ENCODE measurements around the gene TTYH1. TPM values are rescaled to one million over a fixed set of nuclear protein-coding genes. Genes with fewer than 3 reads are reported as not detected.
"Not testable (repeated sequence)": the region's sequence is repeated elsewhere in the genome, so short reads cannot be mapped to it uniquely, and the experiment has no call there.

Gene TTYH1
- total and polyA plus RNA-seq, 2 of the 8 experiments (the other 6 are each of a cell fraction or from before 2014, with no cell fraction given): 26.7 to 46.5 TPM

GRCh38 chr19:54370434-54370796 lies 44.8 kb upstream of the TTYH1 start:
- H2BK5ac ChIP-seq (ENCODE audit: low read depth, low read length); H3K4me1 ChIP-seq (replicated peaks in 1 of 4; ENCODE audit: control insufficient read depth in 3 of 4, insufficient read depth in 4 of 4, low read length in 3 of 4); H3K79me1 ChIP-seq (ENCODE audit: low read depth, low read length); H3K9me3 ChIP-seq (ENCODE audit: insufficient read depth in 2 of 2, low read depth in 1 of 2, low read length in 1 of 2); H4K5ac ChIP-seq (ENCODE audit: insufficient read length, low read depth, low read length); H4K20me1 ChIP-seq (replicated peaks in 1 of 2; ENCODE audit: control insufficient read depth in 1 of 2, insufficient read depth in 2 of 2, low read length in 2 of 2); H3K23me2 ChIP-seq (ENCODE audit: low read depth, low read length); H2AFZ ChIP-seq (ENCODE audit: low read length); H2AK5ac ChIP-seq (ENCODE audit: low read depth, low read length); H3K4me2 ChIP-seq (ENCODE audit: insufficient read depth in 1 of 2, low read depth in 2 of 2, low read length in 2 of 2); H3K9ac ChIP-seq (replicated peaks in 1 of 4; ENCODE audit: extremely low read depth in 1 of 4, low read depth in 3 of 4, low read length in 3 of 4); POLR2A ChIA-PET (ENCODE audit: partially characterized antibody); H3K56ac ChIP-seq (replicated peaks; ENCODE audit: insufficient read length, low read depth, low read length); H3K14ac ChIP-seq (ENCODE audit: insufficient read length); H3K4ac ChIP-seq (replicated peaks; ENCODE audit: insufficient read length, low read depth, low read length); H2BK20ac ChIP-seq (ENCODE audit: low read length); H4K91ac ChIP-seq (replicated peaks; ENCODE audit: insufficient read length, low read length); H3K79me2 ChIP-seq (ENCODE audit: control insufficient read depth in 1 of 2, insufficient read depth in 2 of 2, low read length in 2 of 2); H2BK120ac ChIP-seq (replicated peaks; ENCODE audit: low read depth, low read length); H3K36me3 ChIP-seq (ENCODE audit: control insufficient read depth in 2 of 4, insufficient read depth in 4 of 4, low read length in 3 of 4); H3K4me3 ChIP-seq (ENCODE audit: extremely low read depth in 1 of 4, insufficient read depth in 2 of 4, low read depth in 3 of 4, low read length in 4 of 4); DNase-seq (ENCODE audit: low read depth in 1 of 2, low spot score in 2 of 2); H4K8ac ChIP-seq (ENCODE audit: extremely low read depth, insufficient read depth, low read length); H3K23ac ChIP-seq (ENCODE audit: insufficient read length); FAIRE-seq; H2BK15ac ChIP-seq (ENCODE audit: low read length); H3K27me3 ChIP-seq (replicated peaks in 1 of 4; ENCODE audit: control insufficient read depth in 3 of 4, extremely low read depth in 1 of 4, insufficient read depth in 3 of 4, low read length in 3 of 4); H2BK12ac ChIP-seq (ENCODE audit: low read depth, low read length); H3K27ac ChIP-seq (ENCODE audit: low read depth, low read length); H3K18ac ChIP-seq (ENCODE audit: extremely low read depth, low read length): not testable (repeated sequence)
- 88% methylated on average over 7 of the region's 10 CpGs; no CpG with 5 or more reads in 1 of the 2 experiments for WGBS, 2 experiments (ENCODE audit: extremely low coverage in 1 of 2, insufficient coverage in 1 of 2, insufficient read length in 1 of 2, insufficient replicate concordance in 2 of 2, low coverage in 1 of 2, low lambda C conversion rate in 2 of 2, missing lambda C conversion rate in 1 of 2)
- CTCF ChIA-PET (ENCODE audit: partially characterized antibody): interaction anchor here (0.6 to 6.1 kb wide), 2 partner anchors 20 to 458 kb away, joined by 3 to 39 read pairs; no protein-coding TSS in a partner anchor

- H3K4ac ChIP-seq (replicated peaks; ENCODE audit: insufficient read length, low read depth, low read length); H2BK5ac ChIP-seq (ENCODE audit: low read depth, low read length); H3K36me3 ChIP-seq (ENCODE audit: control insufficient read depth in 2 of 4, insufficient read depth in 4 of 4, low read length in 3 of 4); H3K9me3 ChIP-seq (ENCODE audit: insufficient read depth in 2 of 2, low read depth in 1 of 2, low read length in 1 of 2); FAIRE-seq; H3K23me2 ChIP-seq (ENCODE audit: low read depth, low read length); H4K5ac ChIP-seq (ENCODE audit: insufficient read length, low read depth, low read length); H2BK12ac ChIP-seq (ENCODE audit: low read depth, low read length); H3K27ac ChIP-seq (ENCODE audit: low read depth, low read length); H3K79me2 ChIP-seq (ENCODE audit: control insufficient read depth in 1 of 2, insufficient read depth in 2 of 2, low read length in 2 of 2); H2BK15ac ChIP-seq (ENCODE audit: low read length); H4K8ac ChIP-seq (ENCODE audit: extremely low read depth, insufficient read depth, low read length); H3K4me3 ChIP-seq (ENCODE audit: extremely low read depth in 1 of 4, insufficient read depth in 2 of 4, low read depth in 3 of 4, low read length in 4 of 4); H3K18ac ChIP-seq (ENCODE audit: extremely low read depth, low read length); H3K56ac ChIP-seq (replicated peaks; ENCODE audit: insufficient read length, low read depth, low read length); H3K4me2 ChIP-seq (ENCODE audit: insufficient read depth in 1 of 2, low read depth in 2 of 2, low read length in 2 of 2); H3K14ac ChIP-seq (ENCODE audit: insufficient read length); H3K79me1 ChIP-seq (ENCODE audit: low read depth, low read length); DNase-seq (ENCODE audit: low read depth in 1 of 2, low spot score in 2 of 2); H3K9ac ChIP-seq (replicated peaks in 1 of 4; ENCODE audit: extremely low read depth in 1 of 4, low read depth in 3 of 4, low read length in 3 of 4); H2AFZ ChIP-seq (ENCODE audit: low read length); H4K91ac ChIP-seq (replicated peaks; ENCODE audit: insufficient read length, low read length); H3K27me3 ChIP-seq (replicated peaks in 1 of 4; ENCODE audit: control insufficient read depth in 3 of 4, extremely low read depth in 1 of 4, insufficient read depth in 3 of 4, low read length in 3 of 4); H3K4me1 ChIP-seq (replicated peaks in 1 of 4; ENCODE audit: control insufficient read depth in 3 of 4, insufficient read depth in 4 of 4, low read length in 3 of 4); H2AK5ac ChIP-seq (ENCODE audit: low read depth, low read length); H3K23ac ChIP-seq (ENCODE audit: insufficient read length); H4K20me1 ChIP-seq (replicated peaks in 1 of 2; ENCODE audit: control insufficient read depth in 1 of 2, insufficient read depth in 2 of 2, low read length in 2 of 2); H2BK20ac ChIP-seq (ENCODE audit: low read length); H2BK120ac ChIP-seq (replicated peaks; ENCODE audit: low read depth, low read length): not testable (repeated sequence)
- ChIA-PET CTCF (ENCODE audit: partially characterized antibody) (interaction anchor here (1.0 to 6.1 kb wide), 3 partner anchors 16 to 19 kb away, joined by 3 to 39 read pairs (median 4); no protein-coding TSS in a partner anchor), POLR2A (ENCODE audit: partially characterized antibody) (interaction anchor here (1.1 kb wide), 1 partner anchor 17 kb away, joined by 3 read pairs; no protein-coding TSS in a partner anchor)
- WGBS, 2 experiments (ENCODE audit: extremely low coverage in 1 of 2, insufficient coverage in 1 of 2, insufficient read length in 1 of 2, insufficient replicate concordance in 2 of 2, low coverage in 1 of 2, low lambda C conversion rate in 2 of 2, missing lambda C conversion rate in 1 of 2): 88% methylated on average over 5 of the region's 5 CpGs; no CpG with 5 or more reads in 1 of the 2 experiments
These were observed 43.8 kb upstream of the TTYH1 start for GRCh38 chr19:54371453-54371852.

Data from H1 (cell line).